Activated gamma-delta T cell treated with Interleukin-2 at 50 U/mL for 16 hours (primary cell): ENCODE measurements around the gene RASAL2.

ENCODE experiments used
- DNase-seq: peaks from one replicate; pipeline ENCODE4 v3.0.0-alpha.2; 2020

Gene RASAL2

DNA sequence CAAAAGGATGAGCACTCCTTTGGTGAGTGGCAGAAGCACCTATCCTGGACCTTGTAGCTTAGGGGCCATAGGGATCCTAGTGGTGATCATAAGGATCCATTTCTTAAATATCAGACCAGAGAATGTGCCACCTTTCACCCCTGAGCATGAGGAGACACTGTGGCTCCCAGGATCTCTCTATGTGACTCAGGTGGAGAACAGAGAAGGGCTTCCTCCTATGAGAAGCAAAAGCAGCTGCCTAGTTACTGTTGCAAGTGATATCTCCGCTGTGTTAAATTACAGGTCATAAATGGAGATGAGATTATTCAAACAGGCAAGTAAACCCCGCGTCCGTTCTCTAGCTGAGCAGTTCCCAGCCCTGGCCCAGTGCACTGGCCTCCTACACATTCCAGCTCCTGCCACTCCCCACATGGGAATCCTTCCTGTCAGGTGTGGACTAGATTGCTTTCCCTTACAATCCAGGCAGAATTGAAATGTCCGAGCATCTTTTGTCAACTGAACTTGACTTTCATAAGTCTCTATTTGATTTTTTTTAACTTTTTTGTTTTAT, 376.6 kb downstream of the RASAL2 start:
- no peak for DNase-seq

- DNase-seq: no peak
These were observed 378.6 kb downstream of the RASAL2 start for GRCh38 chr1:178472531-178472930.

- no peak for DNase-seq
These were observed 383.5 kb downstream of the RASAL2 start for GRCh38 chr1:178477373-178477772.

- no peak for DNase-seq
These were observed 383.9 kb downstream of the RASAL2 start for GRCh38 chr1:178477841-178478240.

GRCh38 chr1:178483251-178483957, 389.5 kb downstream of the RASAL2 start:
- no peak for DNase-seq

- no peak for DNase-seq
These were observed 390.9 kb downstream of the RASAL2 start for GRCh38 chr1:178484698-178485225.

- DNase-seq: no peak
These were observed 391.7 kb downstream of the RASAL2 start for GRCh38 chr1:178485541-178485981.

DNA sequence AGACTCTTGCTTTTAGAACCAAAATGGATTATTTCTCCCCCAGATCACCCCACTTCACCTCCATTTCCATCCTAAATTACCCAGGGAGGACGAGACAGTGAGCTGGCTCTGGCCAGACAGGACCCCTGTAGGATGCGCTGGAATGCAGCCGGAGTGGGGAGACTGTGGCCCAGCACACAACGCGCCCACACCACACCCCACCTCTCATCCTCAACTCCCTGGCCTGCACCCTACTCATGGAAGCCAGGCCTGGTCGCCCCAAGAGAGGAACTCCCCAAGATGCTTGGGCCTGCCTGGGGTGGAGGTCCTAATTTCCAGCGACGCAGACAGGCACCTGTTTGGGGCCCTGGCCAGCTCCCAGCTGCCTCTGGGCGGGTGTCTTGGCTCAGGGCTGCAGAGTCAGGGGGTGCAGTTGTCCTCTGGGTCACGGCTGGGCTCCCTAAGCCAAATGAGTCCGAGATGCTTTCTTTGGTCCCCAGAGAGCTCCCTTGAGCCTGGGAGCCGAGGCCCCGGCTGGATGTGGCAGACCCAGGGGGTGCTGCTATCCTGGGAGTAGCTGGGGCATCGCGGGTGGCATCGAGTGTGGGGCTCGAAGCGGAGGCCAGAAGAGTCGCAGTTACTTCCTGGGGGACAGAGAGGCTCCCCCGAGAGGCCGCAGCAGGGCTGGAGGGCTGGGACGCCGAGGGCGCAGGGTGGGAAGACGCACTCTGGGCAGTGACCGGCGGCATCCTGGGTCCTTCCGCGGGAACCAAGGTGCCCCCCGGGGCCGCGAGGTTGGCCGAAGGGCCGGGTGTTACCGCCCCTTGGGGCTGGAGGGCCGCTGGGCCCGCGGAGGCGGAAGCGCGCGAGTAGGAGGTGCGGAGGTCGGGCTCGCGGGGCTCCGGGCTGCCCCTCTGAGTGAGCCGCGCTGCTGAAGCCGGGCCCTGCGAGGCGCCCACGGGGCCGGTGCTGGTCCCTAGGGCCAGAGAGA, 392.5 kb downstream of the RASAL2 start:
- no peak for DNase-seq

GRCh38 chr1:178487070-178487615, 393.2 kb downstream of the RASAL2 start:
- DNase-seq: no peak

DNA sequence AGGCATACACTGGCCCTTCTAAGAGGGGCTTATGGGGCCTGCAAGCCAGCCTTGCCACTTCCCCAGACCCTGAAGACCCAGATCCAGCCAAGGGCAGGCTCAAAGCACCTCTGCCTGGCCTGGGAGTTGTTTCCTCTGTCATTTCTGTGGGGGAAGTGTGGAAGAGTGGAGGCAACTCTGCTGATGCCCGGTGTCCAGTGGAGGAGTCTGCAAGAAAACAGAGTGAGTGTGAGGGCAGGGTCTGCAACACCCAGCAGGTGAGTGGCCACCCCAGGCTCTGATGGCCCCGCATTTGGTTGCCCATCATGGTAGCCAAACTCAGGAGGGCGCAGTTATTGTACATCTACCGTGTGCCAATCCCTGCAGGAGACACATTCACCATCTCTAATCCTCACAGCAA, 394.5 kb downstream of the RASAL2 start:
- no peak for DNase-seq

GRCh38 chr1:178489399-178489798, 395.5 kb downstream of the RASAL2 start:
- no peak for DNase-seq

DNA sequence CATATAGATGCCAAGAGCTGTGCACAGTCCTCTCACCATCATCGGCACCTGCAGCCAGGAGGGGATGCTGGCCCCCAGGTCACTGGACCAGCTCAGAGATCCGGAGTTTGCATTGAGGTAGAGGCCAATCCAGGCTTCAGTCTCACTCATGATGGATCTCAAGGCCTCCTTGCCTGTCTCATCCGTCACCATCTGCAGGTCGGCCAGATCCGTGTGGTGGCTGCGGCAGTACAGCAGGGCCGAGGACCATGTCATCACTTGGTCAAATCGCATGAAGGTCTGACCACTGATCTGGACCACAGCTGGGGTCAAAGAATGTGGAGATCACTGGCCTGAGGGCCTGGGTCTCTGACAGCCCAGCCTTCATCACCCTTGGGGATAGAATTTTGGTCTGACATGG, 396.2 kb downstream of the RASAL2 start:
- DNase-seq: no peak

- no peak for DNase-seq
These were observed 397.1 kb downstream of the RASAL2 start for GRCh38 chr1:178490967-178491366.

- DNase-seq: no peak
These were observed 397.8 kb downstream of the RASAL2 start for GRCh38 chr1:178491721-178492120.

GRCh38 chr1:178492341-178492740, 398.4 kb downstream of the RASAL2 start:
- DNase-seq: no peak

- no peak for DNase-seq
These were observed 399.4 kb downstream of the RASAL2 start for GRCh38 chr1:178493301-178493741.

DNA sequence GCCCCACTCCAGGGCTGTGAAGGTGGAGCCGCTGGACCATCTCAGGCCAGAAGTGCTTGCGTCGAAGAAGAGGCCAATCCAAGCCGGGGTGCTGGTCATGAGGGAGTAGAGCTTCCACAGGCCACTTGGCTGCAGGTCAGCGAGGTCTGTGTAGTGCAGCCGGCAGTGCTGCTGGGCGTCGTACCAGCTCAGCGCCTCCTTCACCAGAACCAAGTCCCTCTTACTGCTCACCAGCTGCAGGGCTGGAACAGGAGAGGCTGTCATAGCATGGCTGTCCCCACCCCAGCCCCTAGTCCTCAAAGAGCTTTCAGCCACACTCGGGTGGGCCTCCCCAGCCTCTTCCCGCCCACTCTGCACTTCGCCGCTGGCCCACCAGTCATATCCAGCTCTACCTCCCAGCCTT, 400.7 kb downstream of the RASAL2 start:
- DNase-seq: no peak

DNA sequence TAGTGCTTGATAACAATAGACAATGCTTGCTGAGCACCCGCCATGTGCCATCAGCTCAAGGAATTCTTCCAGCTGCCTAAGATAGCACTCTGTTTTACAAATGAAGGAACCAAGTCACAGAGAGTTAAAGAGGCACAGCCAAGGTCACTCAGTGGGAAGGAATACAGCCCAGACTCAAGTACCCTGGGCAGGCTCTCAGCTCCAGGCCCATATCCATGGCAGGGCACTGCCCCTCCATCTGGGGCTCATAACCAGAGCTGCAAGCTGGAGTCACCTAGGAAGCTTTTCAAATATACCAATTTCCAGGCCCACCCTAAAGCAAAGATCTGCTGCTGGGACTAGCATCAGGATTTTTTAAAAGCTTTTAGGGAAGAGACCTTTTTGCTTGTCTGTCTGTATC, 401.3 kb downstream of the RASAL2 start:
- no peak for DNase-seq

GRCh38 chr1:178495741-178496409, 402.0 kb downstream of the RASAL2 start:
- no peak for DNase-seq

DNA sequence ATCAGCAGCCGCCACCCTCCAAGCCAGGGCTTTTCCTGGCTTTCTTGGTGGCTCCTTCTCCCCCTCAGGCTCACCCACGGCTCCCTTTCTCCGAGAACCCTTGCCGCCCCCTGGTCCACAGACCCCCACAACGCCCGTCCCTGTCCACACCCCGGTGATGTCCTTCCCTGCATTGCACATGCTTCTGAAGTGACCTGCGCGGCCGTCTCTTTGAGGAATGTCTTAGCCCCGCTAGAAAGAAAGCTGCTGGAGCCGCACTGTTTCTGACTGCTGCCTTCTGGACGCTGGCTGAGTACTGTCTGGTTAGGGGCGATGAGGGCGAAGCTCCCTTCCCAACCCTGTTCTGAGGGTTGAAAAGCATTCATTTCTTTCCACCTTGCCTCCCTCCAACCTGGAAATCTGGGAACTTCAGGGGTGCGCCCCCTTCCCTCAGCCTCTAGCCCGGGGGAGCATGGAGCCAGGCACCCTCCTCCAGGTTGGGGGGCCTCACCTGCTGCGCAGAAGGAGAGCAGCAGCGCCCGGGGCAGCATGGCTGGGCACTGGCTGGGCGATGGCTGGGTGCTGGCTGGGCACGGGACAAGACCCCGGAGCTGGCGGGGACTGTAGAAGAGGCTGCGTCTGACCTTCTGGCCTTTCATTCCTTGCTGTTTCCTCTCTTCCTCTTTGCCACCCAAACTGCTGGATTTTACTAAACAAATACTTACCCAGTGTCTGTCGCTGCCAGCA, 402.7 kb downstream of the RASAL2 start, which contains the start of gene CLEC20A:
Gene CLEC20A (minus strand): TSS at position 555 of the 726 bp plus-strand sequence. CDS start 25 bp downstream, at position 530.
- no peak for DNase-seq

DNA sequence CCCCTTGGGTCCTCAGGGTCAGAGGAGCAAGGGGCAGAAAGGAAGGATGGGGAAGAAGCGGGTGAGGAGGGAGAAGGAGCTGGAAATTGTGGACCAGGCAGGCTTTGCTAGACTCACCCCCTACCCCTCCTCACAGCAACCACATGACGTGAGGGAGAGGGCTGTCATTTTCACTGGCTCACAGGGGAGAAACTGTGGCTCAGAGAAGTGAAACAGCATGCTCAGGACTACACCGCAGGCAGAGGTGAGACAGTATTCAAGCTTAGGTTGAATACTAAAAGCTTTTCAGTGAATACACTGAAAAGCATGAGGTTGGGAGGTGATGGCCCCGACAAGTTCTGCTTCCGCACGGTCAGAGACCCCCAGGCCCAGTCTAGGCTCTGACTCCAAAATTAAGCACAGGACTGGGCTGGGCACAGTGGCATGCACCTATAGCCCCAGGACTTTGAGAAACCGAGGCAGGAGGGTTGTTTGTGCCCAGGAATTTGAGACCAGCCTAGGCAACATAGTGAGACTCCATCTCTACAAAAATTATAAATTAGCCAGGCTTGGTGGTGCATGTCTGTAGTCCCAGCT, 404.1 kb downstream of the RASAL2 start:
- DNase-seq: no peak
